Thoracic aorta (tissue), 2 donors: ENCODE results near the gene SLC41A2. TPM values are rescaled to one million over a fixed set of nuclear protein-coding genes. Genes with fewer than 3 reads are reported as not detected.

Source experiments
- ATAC-seq: fragments of 150-250 bp; one replicate; pipeline ENCODE4 v1.8.0; 2017; ENCODE audit warnings: low read depth; ENCODE audit not compliant: insufficient number of reproducible peaks, low FRiP score
- DNase-seq: peaks from one replicate; pipeline ENCODE4 v3.0.0-alpha.2; 2020; ENCODE audit warnings: low spot score
- H3K27ac ChIP-seq, 2 donors: fragments of 200-600 bp; sonication (generic); 1 replicate in 1 of 2; 2 replicates in 1 of 2; pipeline ENCODE4 v1.5.1; 2016; ENCODE audit warnings: mild to moderate bottlenecking in 2 of 2, moderate library complexity in 2 of 2
- H3K27me3 ChIP-seq: fragments of 200-600 bp; sonication (generic); replicated peaks from 2 replicates; pipeline ENCODE4 v1.6.0; 2016; ENCODE audit warnings: mild to moderate bottlenecking; ENCODE audit not compliant: insufficient read depth
- H3K36me3 ChIP-seq: fragments of 200-600 bp; sonication (generic); one replicate; pipeline ENCODE4 v1.5.1; 2016
- H3K4me1 ChIP-seq, 2 donors: fragments of 200-600 bp; sonication (generic); 1 replicate in 1 of 2; 2 replicates in 1 of 2; pipeline versions ENCODE4 v1.5.1 to v1.6.0; 2016; ENCODE audit warnings: low read depth in 2 of 2, mild to moderate bottlenecking in 1 of 2; ENCODE audit not compliant: control insufficient read depth in 1 of 2
- H3K4me3 ChIP-seq: fragments of 200-600 bp; sonication (generic); 2 replicates; pipeline ENCODE4 v1.5.1; 2016; ENCODE audit warnings: mild to moderate bottlenecking
- H3K9me3 ChIP-seq: fragments of 200-600 bp; sonication (generic); 2 replicates; pipeline ENCODE4 v1.5.1; 2016
- total RNA-seq, 2 donors: library from RNA; depleted of rRNA; stranded (reverse); fragments of >200 nt; gene quantifications; one replicate each; pipeline versions ENCODE4 v1.1.0 to v1.2.3, GENCODE V29; 2016
- TF ChIP-seq, protein P1 (sequence below): fragments of 200-600 bp; sonication (generic); IDR thresholded peaks from one replicate; pipeline ENCODE4 v1.5.1; 2019; ENCODE audit warnings: antibody characterized with exemption

SLC41A2 gene, protein sequence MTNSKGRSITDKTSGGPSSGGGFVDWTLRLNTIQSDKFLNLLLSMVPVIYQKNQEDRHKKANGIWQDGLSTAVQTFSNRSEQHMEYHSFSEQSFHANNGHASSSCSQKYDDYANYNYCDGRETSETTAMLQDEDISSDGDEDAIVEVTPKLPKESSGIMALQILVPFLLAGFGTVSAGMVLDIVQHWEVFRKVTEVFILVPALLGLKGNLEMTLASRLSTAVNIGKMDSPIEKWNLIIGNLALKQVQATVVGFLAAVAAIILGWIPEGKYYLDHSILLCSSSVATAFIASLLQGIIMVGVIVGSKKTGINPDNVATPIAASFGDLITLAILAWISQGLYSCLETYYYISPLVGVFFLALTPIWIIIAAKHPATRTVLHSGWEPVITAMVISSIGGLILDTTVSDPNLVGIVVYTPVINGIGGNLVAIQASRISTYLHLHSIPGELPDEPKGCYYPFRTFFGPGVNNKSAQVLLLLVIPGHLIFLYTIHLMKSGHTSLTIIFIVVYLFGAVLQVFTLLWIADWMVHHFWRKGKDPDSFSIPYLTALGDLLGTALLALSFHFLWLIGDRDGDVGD
- total RNA-seq = 100 to 1,000 TPM in 1 of 2 donors, 10 to 100 TPM in 1; 67.1 to 165 TPM

DNA sequence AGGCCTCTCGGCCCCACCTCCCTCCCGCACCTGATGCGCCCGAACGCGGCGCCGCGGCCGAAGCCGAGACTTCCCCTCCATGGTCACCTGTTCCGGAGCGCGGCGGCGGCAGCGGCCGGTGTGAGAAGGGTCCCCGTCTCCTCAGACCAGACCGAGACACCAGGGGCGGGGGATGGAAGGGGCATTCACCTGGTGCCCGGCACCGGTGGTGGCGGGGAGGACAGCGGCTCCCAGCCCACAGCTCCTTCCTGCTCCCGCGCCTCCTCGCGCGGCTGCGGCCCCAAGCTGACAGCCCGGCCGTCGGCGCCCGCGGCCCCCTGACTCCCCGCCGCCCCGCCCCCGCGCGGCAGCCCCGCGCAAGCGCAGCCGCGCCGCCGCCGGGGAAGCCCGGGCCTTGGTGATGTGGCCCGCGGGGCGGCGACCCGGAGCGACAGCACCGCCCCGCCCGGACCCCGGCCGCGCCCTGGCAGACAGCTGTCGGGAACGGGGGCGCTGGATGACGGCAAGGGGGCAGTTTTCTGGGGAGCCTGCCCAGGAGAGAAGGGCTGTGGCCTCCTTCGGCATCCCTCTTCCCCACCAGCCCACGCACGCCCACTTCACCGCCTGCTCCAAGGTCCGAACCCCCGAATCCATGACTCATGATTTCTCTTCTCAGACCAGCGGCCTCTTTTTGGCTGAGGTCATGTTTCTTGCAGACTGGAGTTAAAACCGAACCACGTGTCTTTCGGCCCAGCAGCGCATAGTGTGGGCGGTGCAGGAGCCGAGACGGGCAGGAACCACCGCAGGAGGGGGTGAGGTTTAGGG, at the start of gene SLC41A2:
Gene SLC41A2 (minus strand): TSS at position 290 of the 804 bp plus-strand sequence. CDS start 29,763 bp downstream, outside the sequence.
- Histone ChIP-seq H3K27me3 (no peaks in the 10 kb centered on the region), H3K9me3 (no peaks in the 10 kb centered on the region), H3K36me3 (no peaks in the 10 kb centered on the region), H3K4me1 (peaks cover 7 to 45% of the 10 kb centered on the region in 2 donors), H3K4me3 (peak within 1 kb of the TSS; percentile 86), H3K27ac (peak within 1 kb of the TSS; percentile 90 to 92)
- peak; percentile 87 for DNase-seq
- TF ChIP-seq, protein P1, sequence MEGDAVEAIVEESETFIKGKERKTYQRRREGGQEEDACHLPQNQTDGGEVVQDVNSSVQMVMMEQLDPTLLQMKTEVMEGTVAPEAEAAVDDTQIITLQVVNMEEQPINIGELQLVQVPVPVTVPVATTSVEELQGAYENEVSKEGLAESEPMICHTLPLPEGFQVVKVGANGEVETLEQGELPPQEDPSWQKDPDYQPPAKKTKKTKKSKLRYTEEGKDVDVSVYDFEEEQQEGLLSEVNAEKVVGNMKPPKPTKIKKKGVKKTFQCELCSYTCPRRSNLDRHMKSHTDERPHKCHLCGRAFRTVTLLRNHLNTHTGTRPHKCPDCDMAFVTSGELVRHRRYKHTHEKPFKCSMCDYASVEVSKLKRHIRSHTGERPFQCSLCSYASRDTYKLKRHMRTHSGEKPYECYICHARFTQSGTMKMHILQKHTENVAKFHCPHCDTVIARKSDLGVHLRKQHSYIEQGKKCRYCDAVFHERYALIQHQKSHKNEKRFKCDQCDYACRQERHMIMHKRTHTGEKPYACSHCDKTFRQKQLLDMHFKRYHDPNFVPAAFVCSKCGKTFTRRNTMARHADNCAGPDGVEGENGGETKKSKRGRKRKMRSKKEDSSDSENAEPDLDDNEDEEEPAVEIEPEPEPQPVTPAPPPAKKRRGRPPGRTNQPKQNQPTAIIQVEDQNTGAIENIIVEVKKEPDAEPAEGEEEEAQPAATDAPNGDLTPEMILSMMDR = no peak
- ATAC-seq = peak; percentile 88

- H3K9me3 ChIP-seq = no peaks in the 10 kb centered on the region
- no peak for DNase-seq
- TF ChIP-seq, protein P1 = no peak
- no peak overlapping the region for H3K27ac ChIP-seq
- no peaks in the 10 kb centered on the region for H3K36me3 ChIP-seq
- ATAC-seq = no peak
- H3K4me1 ChIP-seq = no peaks in the 10 kb centered on the region
- H3K27me3 ChIP-seq = no peaks in the 10 kb centered on the region
- H3K4me3 ChIP-seq = no peak overlapping the region
These were observed 43.4 kb upstream of the SLC41A2 start for GRCh38 chr12:105001476-105001875.

- ATAC-seq (no peak), DNase-seq (no peak)
- Histone ChIP-seq H3K27me3 (no peaks in the 10 kb centered on the region), H3K36me3 (no peaks in the 10 kb centered on the region), H3K9me3 (no peaks in the 10 kb centered on the region), H3K4me1 (no peaks in the 10 kb centered on the region), H3K27ac (no peak overlapping the region), H3K4me3 (no peak overlapping the region)
- TF ChIP-seq, protein P1 = no peak
These were observed 41.2 kb upstream of the SLC41A2 start for GRCh38 chr12:104999347-104999685.

GRCh38 chr12:104998423-104999346, 40.6 kb upstream of the SLC41A2 start:
- no peak overlapping the region for H3K27ac ChIP-seq
- DNase-seq = no peak
- H3K27me3 ChIP-seq = no peaks in the 10 kb centered on the region
- no peaks in the 10 kb centered on the region for H3K36me3 ChIP-seq
- TF ChIP-seq, protein P1 = no peak
- H3K4me1 ChIP-seq = no peaks in the 10 kb centered on the region
- ATAC-seq = no peak
- H3K4me3 ChIP-seq = no peak overlapping the region
- no peaks in the 10 kb centered on the region for H3K9me3 ChIP-seq
